ENCODE measurements around the gene NAALADL2.
"Not testable (repeated sequence)": the region's sequence is repeated elsewhere in the genome, so short reads cannot be mapped to it uniquely, and the experiment has no call there.

NAALADL2 gene

DNA sequence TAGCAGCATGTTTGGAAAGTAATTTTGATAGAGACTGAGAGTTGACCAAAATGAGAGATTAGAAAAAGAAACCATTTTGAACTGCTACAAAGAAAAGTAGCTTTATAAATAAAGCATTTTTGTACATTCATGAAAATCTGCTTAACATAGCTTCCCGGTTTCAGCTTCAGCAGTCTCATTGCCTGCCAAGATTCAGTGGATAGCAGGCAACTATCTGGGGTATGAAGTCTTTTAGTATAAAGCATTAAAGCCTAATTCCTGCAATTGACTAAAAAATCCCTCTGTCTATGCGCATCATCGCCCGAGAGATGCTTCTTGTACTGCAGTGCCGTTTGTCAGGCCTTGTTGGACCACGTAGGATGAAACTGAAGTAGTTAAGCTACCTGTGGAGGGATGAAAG is 588.4 kb downstream of the NAALADL2 start:
- no peak for DNase-seq

- DNase-seq = no peak
Measured at GRCh38 chr3:175453361-175453760, 594.2 kb downstream of the NAALADL2 start.

GRCh38 chr3:175456466-175456865 is 597.3 kb downstream of the NAALADL2 start:
- DNase-seq = no peak

GRCh38 chr3:175457301-175457700 is 598.2 kb downstream of the NAALADL2 start:
- no peak for DNase-seq

DNA sequence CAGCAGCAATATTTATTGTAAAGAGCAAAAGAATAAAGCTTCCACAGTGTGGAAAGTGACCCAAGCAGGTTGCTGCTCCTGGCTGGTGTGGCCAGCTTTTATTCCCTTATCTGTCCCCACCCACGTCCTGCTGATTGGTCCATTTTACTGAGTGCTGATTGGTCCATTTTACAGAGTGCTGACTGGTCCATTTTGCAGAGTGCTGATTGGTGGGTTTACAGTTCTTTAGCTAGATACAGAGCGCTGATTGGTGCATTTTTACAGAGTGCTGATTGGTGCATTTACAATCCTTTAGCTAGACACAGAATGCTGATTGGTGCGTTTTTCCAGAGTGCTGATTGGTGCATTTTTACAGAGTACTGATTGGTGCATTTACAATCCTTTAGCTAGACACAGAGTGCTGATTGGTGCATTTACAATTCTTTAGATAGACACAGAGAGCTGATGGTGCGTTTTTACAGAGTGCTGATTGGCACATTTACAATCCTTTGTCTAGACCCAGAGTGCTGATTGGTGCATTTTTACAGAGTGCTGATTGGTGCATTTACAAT is 601.8 kb downstream of the NAALADL2 start:
- not testable (repeated sequence) for DNase-seq

GRCh38 chr3:175464362-175464761 is 605.2 kb downstream of the NAALADL2 start:
- DNase-seq = no peak

DNA sequence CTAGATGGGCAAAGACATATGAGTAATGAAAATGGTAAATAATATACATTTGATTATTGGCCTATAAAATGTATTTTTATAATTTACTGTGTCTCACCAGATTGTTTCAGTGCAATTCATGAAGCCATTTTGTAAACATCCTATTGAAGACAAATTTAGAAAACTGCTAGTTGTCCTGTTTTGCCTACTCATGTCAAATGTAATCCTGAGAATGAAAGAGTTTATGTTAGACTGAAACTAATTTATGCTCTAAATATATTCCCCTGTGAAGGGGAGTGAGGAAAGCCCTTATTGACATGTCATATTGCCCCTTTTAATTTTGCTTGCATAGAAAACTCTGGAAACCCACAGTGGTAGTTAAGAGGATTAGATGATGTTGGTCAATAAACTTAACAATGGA is 610.0 kb downstream of the NAALADL2 start:
- DNase-seq = no peak

DNA sequence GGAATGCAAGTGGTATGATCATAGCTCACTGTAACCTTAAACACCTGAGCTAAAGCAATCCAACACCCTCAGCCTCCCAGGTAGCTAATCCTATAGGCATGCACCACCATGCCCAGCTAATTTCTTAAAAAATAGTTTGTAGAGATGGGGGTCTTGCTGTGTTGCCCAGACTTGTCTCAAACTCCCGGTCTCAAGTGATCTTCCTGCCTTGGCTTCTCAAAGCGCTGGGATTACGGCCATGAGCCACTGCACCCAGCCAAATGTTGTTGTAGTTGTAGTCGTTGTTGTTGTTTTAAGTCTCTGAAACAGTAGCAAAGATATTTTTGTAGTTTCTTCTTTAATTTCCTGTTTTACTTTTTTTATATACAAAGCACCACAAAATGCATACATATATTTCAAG is 616.6 kb downstream of the NAALADL2 start:
- no peak for DNase-seq

- no peak for DNase-seq
Measured at GRCh38 chr3:175476489-175476888, 617.4 kb downstream of the NAALADL2 start.

DNA sequence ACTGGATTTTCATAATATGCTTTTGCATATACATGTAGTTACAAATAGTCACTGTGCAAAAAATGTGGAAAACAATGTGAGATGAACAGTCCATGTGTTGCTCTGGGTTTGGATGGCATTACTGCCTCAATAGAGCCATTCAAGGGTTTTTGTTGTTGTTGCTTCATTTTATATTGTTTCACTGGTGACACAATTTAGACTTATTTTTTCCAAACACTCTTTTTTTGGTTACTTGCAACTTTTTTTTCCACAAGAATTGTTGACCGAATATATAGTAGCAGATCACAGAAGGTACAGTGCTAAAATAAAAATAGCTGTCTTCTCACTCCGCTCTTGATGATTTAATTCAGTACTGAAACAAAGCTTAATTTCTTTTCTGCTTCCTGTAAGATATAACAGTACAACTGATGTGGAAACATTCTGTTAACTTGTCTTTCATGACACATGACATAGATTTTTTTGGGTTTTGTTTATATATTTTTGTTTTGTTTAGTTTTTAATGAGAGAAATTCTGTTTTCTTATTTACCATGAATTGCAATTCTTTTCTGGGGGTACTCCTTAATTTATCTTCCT is 618.6 kb downstream of the NAALADL2 start:
- no peak for DNase-seq

GRCh38 chr3:175478301-175478700 is 619.2 kb downstream of the NAALADL2 start:
- no peak for DNase-seq

DNA sequence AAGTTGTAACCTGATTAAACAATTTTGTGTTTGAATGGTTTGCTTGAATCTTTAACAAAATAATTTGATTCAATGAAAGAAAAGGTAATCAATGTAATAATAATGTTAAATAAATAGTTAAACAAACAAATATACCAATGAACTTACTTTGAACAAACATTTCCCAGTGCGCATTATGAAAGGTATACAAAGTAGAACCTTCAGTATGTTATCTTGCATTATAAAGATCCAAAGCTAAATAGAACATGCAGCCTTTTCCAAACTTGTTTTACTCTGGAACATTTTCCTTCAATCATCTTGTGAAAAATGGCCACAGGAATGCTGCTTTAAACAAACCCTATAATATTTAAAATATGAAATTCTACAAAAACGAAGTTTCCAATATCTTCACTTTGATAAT is 620.0 kb downstream of the NAALADL2 start:
- DNase-seq = no peak

DNA sequence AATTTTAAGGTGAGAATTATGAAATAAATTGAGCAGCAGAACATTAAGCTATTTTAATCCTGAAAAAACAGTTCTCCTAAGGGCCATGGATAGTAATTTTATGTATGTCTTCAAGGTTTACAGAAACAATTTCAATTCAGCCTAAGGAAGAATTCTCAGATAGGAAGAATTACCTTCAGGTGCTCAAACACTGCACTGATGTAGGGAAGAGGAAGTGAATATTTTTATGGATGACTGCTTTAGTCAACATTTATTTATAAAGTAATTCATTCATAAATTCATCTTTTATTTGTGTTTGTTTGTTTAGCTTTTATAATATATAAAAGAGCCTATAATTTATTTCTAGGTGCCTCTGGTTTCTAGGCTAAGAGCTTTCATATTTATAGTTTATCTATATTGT is 620.7 kb downstream of the NAALADL2 start:
- DNase-seq = no peak

- no peak for DNase-seq
Measured at GRCh38 chr3:175484666-175485065, 625.5 kb downstream of the NAALADL2 start.

- DNase-seq = peak; percentile 5
Measured at GRCh38 chr3:175485436-175485835, 626.3 kb downstream of the NAALADL2 start.

- DNase-seq = no peak
Measured at GRCh38 chr3:175486255-175486654, 627.1 kb downstream of the NAALADL2 start.

DNA sequence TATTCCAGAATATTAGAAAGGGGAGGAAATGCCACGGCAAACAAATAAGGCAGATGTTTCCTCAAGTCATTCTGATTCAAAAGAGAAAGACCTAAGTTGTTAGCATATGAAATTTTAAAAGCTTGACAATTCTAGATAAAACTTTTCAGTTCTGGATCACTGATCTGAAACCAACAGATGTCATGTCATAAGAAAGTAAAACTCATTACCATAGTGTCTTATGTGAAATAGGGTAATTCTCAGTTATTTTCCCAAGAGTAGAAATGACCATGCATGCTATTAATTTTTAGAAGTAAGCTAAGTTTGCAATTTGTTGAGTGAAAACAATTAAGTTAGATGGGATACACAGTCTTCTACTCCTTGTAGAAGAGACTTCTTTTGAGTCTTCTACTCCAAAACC is 630.3 kb downstream of the NAALADL2 start:
- DNase-seq = no peak

- DNase-seq = no peak
Measured at GRCh38 chr3:175493301-175493700, 634.2 kb downstream of the NAALADL2 start.

DNA sequence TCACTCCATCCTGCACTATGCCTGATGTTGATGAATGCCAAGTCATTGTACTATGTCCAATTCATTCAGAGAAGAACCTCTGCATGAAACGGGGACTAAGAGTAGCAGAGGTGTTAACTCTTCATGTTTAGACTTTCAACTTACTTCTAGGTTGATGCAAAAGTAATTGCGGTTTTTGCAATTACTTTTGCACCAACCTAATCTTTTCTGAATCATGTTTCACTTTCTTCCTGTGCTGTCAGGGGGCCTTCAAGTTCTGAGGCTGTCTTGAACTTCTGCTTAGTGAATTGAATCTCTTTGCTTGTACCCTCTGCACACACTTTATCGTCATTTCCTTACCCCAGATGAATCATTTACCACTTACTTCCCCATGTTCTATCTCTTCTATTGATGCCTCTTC is 636.2 kb downstream of the NAALADL2 start:
- DNase-seq = no peak

DNA sequence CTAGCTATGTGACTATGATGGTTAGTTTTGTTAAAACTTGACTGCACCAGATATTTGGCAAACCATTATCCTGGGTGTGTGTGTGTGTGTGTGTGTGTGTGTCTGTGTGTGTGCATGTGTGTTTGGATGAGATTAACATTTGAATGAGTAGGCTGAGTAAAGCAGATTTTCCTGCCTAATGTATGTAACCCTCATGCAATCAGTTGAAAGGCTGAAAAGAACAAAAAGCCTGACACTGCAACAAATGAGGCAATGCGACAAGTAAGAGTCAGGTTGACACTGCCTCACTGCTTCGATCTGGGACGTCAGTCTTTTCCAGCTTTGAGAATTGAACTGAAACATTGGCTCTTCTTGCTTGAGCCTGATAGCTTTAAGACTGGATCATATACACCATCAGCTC is 643.0 kb downstream of the NAALADL2 start:
- DNase-seq = no peak

GRCh38 chr3:175511219-175511785 is 652.2 kb downstream of the NAALADL2 start:
- DNase-seq = no peak

DNA sequence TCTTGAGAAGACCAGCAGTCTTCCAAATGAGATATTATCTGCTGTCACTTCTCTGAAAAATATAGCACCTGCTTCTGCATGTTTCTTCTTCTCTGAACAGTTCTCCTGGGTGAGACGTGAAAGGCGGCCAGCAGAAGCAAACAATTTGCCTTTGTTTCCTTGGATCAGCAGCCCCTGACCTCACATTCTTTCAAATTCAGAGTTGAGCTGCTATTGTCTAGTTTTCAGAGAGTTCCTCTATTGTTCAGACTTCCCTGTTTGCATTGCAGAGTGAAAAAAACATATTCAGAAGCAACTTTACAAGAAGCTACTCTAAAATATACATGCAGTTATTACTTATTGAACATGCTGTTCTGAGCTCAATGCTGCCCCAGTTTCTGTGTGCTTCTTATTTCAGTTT is 653.6 kb downstream of the NAALADL2 start:
- no peak for DNase-seq

DNA sequence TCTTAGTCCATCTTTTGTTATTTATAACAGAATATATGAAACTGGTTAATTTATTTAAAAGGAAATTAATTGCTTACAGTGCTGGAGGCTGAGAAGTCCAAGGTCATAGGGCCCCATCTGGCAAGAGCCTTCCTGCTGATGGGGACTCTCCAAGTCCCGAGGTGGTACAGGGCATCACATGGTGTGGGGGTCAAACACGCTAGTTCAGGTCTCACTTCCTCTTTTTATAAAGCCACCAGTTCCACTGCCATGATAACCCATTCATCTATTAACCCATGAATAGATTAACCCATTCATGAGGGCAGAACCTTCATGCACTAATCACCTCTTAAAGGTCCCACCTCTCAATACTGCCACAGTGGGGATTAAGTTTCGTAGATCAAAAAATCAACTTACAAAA is 659.3 kb downstream of the NAALADL2 start:
- DNase-seq = no peak

- peak; percentile 39 for DNase-seq
Measured at GRCh38 chr3:175521406-175521805, 662.3 kb downstream of the NAALADL2 start.

- no peak for DNase-seq
Measured at GRCh38 chr3:175526191-175526590, 667.1 kb downstream of the NAALADL2 start.
